ENCODE data around the gene NDUFAF3.

The NDUFAF3 gene

DNA sequence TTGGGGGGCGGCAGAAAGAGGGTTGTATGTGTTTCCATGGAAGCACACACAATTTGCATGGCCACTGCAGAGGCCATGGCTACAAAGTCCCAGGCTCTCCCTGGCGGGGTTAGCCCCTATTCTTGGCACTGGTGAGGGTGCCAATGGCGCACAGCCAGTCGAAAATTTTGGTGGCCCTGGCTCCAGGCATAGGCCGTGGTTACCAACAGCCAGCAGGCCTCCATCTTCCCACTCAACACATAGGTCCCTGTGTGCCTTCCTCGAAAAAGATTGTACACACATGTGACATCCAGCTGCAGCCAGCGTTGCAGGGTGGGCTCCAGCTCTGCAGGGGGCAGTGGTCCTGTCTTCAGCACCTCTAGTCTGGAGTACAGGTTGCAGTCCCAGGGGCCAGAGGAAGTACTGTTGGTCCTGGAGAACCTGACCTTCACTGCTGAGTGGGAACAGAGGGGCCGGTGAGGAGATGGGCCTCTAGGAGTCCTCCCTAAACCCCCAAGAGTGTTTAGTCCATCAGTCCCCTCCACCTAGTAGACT, 24.8 kb upstream of the NDUFAF3 start:
- no peak overlapping the region for H3K4me3 ChIP-seq (ENCODE audit: low read depth, low read length)
- H3K27ac ChIP-seq (ENCODE audit: extremely low read depth, low read depth, low read length), result no peak overlapping the region
- H3K4me1 ChIP-seq (ENCODE audit: control insufficient read depth, insufficient read depth, low read length), result peaks cover 13% of the 10 kb centered on the region
- H3K36me3 ChIP-seq (ENCODE audit: control insufficient read depth in 2 of 2, insufficient read depth in 1 of 2, low read length in 2 of 2), result peaks cover 0 to 17% of the 10 kb centered on the region in 2 experiments; a peak in 2 of 3 replicates
- CTCF ChIA-PET, result interaction anchor here (1.0 kb wide), 1 partner anchor 9 kb away, joined by 3 read pairs; no protein-coding TSS in a partner anchor
- H3K9me3 ChIP-seq (ENCODE audit: control insufficient read depth, insufficient read depth, low read depth, low read length), result no peaks in the 10 kb centered on the region
- TF ChIP-seq ZNF571 (tag by site-specific recombination; IDR thresholded peaks at IDR 0.05) (no peak), ZNF747 (tag by site-specific recombination; IDR thresholded peaks at IDR 0.05) (no peak), ZNF138 (tag by site-specific recombination; IDR thresholded peaks at IDR 0.05; ENCODE audit: borderline replicate concordance) (no peak), ZNF624 (tag by site-specific recombination; IDR thresholded peaks at IDR 0.05) (no peak), IKZF3 (tag by site-specific recombination; IDR thresholded peaks at IDR 0.05) (no peak), ZNF214 (tag by site-specific recombination; IDR thresholded peaks at IDR 0.05; ENCODE audit: borderline replicate concordance) (no peak), ZNF354C (tag by site-specific recombination; IDR thresholded peaks at IDR 0.05; ENCODE audit: borderline replicate concordance, low read depth) (no peak)
- TF ChIP-seq, protein P1, sequence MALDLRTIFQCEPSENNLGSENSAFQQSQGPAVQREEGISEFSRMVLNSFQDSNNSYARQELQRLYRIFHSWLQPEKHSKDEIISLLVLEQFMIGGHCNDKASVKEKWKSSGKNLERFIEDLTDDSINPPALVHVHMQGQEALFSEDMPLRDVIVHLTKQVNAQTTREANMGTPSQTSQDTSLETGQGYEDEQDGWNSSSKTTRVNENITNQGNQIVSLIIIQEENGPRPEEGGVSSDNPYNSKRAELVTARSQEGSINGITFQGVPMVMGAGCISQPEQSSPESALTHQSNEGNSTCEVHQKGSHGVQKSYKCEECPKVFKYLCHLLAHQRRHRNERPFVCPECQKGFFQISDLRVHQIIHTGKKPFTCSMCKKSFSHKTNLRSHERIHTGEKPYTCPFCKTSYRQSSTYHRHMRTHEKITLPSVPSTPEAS (tag by site-specific recombination; IDR thresholded peaks at IDR 0.05), result no peak
- POLR2A ChIA-PET, result interaction anchor here (1.4 to 5.6 kb wide), 2 partner anchors 10 to 17 kb away, joined by 3 to 34 read pairs; partner anchors contain the start of gene WDR6

DNA sequence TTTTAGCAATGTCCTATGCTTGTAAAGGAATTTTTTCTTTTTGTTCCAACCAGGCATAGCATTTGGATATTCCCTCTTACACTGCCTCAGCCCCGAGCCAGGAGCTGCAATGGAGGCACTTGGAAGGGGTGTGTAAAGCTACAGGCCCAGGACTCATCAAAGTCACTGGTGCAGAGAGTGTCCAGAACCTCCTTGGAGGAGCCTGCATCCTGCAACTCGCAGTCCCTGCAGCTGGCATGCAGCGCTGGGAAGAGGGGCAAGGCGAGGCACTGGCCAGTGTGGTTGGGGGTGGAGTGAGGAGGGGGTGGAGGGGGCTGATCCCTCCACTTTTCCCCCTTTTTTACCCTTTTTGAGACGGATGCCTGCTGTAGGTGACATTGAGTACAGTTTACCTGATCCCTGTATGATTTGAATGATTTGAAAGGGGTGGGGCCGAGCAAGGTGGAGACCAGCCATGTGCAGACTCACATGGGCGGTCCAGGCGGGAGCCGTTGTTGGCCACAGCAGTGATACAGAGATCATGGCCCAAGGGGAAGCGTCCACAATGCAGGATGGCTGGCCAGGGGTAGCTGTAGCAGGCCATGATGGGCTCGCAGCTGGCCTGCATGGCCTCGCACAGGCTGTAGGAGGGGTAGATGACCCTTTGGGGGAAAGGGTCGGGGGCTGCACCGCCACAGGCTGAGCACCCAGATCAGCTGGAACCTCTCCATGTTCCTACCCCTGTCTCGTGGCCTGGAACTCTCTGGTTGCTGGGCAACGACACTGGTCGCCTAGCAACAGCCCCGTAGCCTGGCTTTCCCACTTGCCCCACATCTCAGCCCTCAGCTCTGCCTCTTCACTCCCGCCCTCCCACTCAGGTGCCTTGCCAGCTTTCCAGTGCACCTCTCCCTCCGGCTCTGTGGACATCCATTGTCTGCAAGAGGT, 23.9 kb upstream of the NDUFAF3 start:
- peaks cover 0 to 17% of the 10 kb centered on the region in 2 experiments; a peak in 2 of 3 replicates for H3K36me3 ChIP-seq (ENCODE audit: control insufficient read depth in 2 of 2, insufficient read depth in 1 of 2, low read length in 2 of 2)
- H3K9me3 ChIP-seq (ENCODE audit: control insufficient read depth, insufficient read depth, low read depth, low read length), result no peaks in the 10 kb centered on the region
- no peak overlapping the region for H3K4me3 ChIP-seq (ENCODE audit: low read depth, low read length)
- no peak overlapping the region for H3K27ac ChIP-seq (ENCODE audit: extremely low read depth, low read depth, low read length)
- ChIA-PET POLR2A (interaction anchor here (5.6 kb wide), 1 partner anchor 9 kb away, joined by 34 read pairs; the partner anchor contains the start of gene WDR6), CTCF (interaction anchor here (0.7 kb wide), 1 partner anchor 20 kb away, joined by 3 read pairs; the partner anchor contains the start of gene DALRD3)
- H3K4me1 ChIP-seq (ENCODE audit: control insufficient read depth, insufficient read depth, low read length), result peaks cover 13% of the 10 kb centered on the region
- TF ChIP-seq ZNF140 (tag by site-specific recombination; IDR thresholded peaks at IDR 0.05) (no peak), ZNF621 (tag by site-specific recombination; IDR thresholded peaks at IDR 0.05) (no peak), ZNF10 (tag by site-specific recombination; IDR thresholded peaks at IDR 0.05) (no peak), OSR2 (tag by site-specific recombination; IDR thresholded peaks at IDR 0.05) (no peak), ZNF843 (tag by site-specific recombination; IDR thresholded peaks at IDR 0.05) (no peak), ZNF792 (tag by site-specific recombination; IDR thresholded peaks at IDR 0.05) (no peak), ZBTB17 (tag by site-specific recombination; IDR thresholded peaks at IDR 0.05) (peak; percentile 44), ZNF341 (tag by site-specific recombination; IDR thresholded peaks at IDR 0.05; ENCODE audit: low read depth) (peak; percentile 40; the same call in 1 of the 2 replicates), ZNF133 (tag by site-specific recombination; IDR thresholded peaks at IDR 0.05) (no peak), ZFP41 (tag by site-specific recombination; IDR thresholded peaks at IDR 0.05; ENCODE audit: borderline replicate concordance) (no peak), ZNF202 (tag by site-specific recombination; IDR thresholded peaks at IDR 0.05; ENCODE audit: borderline replicate concordance) (no peak), ZNF266 (tag by site-specific recombination; IDR thresholded peaks at IDR 0.05; ENCODE audit: low read depth) (no peak), ZNF600 (tag by site-specific recombination; IDR thresholded peaks at IDR 0.05) (peak; percentile 79)
- TF ChIP-seq, protein P2, sequence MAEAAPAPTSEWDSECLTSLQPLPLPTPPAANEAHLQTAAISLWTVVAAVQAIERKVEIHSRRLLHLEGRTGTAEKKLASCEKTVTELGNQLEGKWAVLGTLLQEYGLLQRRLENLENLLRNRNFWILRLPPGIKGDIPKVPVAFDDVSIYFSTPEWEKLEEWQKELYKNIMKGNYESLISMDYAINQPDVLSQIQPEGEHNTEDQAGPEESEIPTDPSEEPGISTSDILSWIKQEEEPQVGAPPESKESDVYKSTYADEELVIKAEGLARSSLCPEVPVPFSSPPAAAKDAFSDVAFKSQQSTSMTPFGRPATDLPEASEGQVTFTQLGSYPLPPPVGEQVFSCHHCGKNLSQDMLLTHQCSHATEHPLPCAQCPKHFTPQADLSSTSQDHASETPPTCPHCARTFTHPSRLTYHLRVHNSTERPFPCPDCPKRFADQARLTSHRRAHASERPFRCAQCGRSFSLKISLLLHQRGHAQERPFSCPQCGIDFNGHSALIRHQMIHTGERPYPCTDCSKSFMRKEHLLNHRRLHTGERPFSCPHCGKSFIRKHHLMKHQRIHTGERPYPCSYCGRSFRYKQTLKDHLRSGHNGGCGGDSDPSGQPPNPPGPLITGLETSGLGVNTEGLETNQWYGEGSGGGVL (tag by site-specific recombination; IDR thresholded peaks at IDR 0.05), result peak; percentile 41; the same call in 1 of the 2 replicates
- TF ChIP-seq, protein P3, sequence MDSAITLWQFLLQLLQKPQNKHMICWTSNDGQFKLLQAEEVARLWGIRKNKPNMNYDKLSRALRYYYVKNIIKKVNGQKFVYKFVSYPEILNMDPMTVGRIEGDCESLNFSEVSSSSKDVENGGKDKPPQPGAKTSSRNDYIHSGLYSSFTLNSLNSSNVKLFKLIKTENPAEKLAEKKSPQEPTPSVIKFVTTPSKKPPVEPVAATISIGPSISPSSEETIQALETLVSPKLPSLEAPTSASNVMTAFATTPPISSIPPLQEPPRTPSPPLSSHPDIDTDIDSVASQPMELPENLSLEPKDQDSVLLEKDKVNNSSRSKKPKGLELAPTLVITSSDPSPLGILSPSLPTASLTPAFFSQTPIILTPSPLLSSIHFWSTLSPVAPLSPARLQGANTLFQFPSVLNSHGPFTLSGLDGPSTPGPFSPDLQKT (IDR thresholded peaks at IDR 0.05; ENCODE audit: borderline replicate concordance, low read depth, low read length), result no peak
- TF ChIP-seq, protein P4, sequence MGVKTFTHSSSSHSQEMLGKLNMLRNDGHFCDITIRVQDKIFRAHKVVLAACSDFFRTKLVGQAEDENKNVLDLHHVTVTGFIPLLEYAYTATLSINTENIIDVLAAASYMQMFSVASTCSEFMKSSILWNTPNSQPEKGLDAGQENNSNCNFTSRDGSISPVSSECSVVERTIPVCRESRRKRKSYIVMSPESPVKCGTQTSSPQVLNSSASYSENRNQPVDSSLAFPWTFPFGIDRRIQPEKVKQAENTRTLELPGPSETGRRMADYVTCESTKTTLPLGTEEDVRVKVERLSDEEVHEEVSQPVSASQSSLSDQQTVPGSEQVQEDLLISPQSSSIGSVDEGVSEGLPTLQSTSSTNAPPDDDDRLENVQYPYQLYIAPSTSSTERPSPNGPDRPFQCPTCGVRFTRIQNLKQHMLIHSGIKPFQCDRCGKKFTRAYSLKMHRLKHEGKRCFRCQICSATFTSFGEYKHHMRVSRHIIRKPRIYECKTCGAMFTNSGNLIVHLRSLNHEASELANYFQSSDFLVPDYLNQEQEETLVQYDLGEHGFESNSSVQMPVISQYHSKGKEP (tag by site-specific recombination; IDR thresholded peaks at IDR 0.05), result 0 out of 2 replicates have a peak, but pooled peaks have one; percentile 58
- TF ChIP-seq, protein P5, sequence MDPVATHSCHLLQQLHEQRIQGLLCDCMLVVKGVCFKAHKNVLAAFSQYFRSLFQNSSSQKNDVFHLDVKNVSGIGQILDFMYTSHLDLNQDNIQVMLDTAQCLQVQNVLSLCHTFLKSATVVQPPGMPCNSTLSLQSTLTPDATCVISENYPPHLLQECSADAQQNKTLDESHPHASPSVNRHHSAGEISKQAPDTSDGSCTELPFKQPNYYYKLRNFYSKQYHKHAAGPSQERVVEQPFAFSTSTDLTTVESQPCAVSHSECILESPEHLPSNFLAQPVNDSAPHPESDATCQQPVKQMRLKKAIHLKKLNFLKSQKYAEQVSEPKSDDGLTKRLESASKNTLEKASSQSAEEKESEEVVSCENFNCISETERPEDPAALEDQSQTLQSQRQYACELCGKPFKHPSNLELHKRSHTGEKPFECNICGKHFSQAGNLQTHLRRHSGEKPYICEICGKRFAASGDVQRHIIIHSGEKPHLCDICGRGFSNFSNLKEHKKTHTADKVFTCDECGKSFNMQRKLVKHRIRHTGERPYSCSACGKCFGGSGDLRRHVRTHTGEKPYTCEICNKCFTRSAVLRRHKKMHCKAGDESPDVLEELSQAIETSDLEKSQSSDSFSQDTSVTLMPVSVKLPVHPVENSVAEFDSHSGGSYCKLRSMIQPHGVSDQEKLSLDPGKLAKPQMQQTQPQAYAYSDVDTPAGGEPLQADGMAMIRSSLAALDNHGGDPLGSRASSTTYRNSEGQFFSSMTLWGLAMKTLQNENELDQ (tag by site-specific recombination; IDR thresholded peaks at IDR 0.05; ENCODE audit: low read depth), result no peak
